ENCODE measurements around the gene MORN4.
"Not testable (repeated sequence)": the region's sequence is repeated elsewhere in the genome, so short reads cannot be mapped to it uniquely, and the experiment has no call there.

The MORN4 gene

DNA sequence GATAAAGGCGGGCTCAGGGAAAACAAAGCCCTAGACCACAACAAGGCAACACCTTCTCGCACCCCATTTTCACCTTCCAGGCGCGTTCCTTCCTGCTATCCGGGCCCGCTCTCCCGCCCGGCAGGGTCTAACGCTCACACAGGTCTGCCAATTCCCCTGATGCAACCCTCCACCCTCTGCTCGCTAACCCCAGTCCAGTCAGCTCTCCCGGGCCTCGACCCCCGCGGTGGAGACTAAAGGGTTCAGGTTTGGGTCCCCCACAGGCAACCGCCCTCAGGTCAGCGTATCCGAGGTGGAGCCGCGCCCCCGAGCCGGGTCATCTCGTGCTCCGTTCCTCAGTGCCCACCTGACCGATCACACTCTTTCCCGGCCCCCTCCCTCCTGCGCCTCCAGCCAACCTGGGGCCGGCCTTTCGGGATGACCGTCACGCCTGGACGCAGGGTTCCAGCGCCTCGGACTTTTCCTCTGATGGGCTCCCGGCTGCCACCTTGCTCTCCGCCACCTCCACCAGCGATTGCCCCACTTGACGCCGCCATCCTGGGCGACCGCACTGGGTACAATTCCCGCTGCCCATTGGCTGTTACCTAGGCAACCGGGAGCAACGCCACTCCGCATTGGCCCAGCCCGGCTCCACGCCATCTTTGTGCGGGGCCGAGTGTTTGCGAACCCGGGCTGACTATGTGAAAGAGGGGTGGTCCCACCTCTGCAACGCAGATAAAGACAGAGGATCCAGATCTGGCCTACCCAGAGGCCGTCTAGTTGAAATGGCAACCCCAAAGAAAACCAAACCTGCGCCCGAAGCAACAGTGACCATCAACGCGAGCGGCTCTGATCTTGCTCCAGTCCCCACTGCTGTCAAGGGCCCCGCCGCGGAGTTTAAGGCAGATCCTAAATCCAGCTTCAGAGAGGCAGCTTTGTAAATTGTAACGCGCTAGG lies at the start of gene MORN4:
MORN4 (minus strand) TSS at position 552 of the 936 bp plus-strand sequence. CDS start 13,847 bp downstream, outside the sequence.
- DNase-seq: peak; percentile 95
- in situ Hi-C loops (cut with HindIII; ENCODE audit: low pct_ligation_motif_present, low pct_unique_long_range_greater_than_20kb, low sequenced_read_pairs): no loop called here

DNA sequence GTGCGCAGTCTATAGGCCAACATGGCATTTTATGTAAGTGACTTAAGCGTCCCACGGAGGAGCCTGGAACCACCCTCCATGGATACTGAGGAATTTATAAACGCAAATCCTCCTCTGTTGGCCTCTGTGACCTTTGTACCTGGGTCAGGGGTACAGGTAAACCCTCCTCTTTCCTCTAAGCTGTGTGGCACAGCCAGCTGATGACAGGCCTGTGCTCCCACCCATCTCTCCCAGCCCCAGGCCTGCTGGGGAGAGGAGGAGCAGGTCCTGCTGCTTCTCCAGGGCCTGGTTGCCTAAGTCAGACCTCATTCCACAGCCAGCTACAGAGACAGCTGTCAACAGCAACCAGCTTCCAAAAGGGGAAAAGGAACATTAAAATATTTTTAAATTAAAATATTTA lies 48.7 kb upstream of the MORN4 start:
- DNase-seq: no peak
- in situ Hi-C loops (cut with HindIII; ENCODE audit: low pct_ligation_motif_present, low pct_unique_long_range_greater_than_20kb, low sequenced_read_pairs): no loop called here

DNA sequence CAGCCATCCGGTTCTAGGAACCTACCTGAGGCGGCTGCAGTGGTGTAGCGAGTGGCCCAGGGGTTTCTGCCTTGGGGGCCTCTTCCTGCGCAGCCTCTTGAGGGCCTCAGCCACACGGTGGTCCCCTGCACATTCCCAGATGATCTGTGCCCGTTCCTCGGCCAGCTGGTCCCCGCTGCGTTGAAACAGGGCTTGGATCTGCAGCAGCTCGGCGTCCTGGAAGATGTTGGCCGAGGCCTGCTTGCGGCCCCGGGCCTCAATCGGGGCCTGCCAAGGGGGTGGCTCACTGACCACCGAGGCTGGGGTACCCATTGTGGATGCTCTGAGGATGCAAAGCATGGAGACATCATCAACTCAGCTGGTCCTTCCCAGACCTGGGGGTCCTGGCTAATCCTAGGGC lies 46.3 kb upstream of the MORN4 start:
- in situ Hi-C loops (cut with HindIII; ENCODE audit: low pct_ligation_motif_present, low pct_unique_long_range_greater_than_20kb, low sequenced_read_pairs): no loop called here
- DNase-seq: no peak

DNA sequence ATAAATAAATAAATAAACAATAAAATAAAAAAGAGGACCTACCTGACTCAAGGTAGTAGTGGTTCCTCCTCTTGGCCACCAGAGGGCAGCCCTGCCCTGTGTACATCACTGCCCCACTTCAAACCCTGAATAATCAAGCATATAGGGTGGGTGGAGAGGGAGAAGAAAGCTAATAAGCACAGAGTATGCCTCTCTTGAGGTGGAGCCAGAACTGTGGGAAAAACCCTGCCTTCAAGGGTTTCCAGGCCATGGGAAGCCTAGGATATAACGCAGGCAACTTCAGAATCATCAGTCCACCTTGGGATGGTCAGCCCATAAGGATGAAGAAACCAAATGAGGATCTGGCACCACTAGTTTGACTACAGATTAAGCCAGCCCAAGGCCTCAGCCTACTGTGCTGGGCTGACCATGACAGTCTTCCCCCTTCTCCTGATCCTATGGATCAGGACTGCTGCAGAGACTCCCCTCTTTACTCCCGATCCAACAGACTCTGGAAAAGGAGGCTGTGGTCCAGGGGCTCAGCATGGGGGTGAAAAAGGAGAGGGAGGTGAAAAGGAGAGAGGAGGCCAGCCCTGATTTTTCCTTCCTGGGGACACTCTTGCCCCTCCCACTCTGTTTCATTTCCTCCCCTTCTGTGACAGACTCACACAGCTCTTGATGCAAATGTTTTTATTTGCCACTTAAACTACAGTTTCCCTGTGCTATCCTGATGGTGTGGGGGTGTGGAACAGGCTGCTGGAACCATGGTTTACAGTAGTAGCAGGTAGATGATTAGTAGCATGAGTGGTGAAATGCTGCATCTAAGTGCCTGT lies 43.7 kb upstream of the MORN4 start:
- DNase-seq: peak; percentile 55
- in situ Hi-C loops (cut with HindIII; ENCODE audit: low pct_ligation_motif_present, low pct_unique_long_range_greater_than_20kb, low sequenced_read_pairs): no loop called here

DNA sequence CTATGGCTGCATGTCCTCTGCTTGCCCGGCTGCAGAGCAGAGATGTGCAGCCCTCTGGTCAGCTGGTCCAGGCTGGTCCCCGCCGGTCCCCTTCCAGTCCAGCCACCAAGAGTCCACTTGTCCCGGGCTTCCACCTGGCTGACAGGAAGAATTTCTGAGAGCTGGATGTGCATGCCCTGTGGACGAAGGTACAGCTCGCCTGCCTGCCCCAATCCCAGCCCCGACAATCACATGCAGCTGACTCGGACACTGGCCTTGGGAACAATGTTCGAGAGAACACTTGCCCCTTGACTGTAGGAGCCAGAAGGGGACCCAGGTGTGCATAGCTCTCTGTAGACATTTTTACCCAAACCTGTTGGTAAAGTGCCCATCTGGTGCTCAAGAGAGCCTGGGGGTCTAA lies 41.9 kb upstream of the MORN4 start:
- in situ Hi-C loops (cut with HindIII; ENCODE audit: low pct_ligation_motif_present, low pct_unique_long_range_greater_than_20kb, low sequenced_read_pairs): no loop called here
- no peak for DNase-seq

DNA sequence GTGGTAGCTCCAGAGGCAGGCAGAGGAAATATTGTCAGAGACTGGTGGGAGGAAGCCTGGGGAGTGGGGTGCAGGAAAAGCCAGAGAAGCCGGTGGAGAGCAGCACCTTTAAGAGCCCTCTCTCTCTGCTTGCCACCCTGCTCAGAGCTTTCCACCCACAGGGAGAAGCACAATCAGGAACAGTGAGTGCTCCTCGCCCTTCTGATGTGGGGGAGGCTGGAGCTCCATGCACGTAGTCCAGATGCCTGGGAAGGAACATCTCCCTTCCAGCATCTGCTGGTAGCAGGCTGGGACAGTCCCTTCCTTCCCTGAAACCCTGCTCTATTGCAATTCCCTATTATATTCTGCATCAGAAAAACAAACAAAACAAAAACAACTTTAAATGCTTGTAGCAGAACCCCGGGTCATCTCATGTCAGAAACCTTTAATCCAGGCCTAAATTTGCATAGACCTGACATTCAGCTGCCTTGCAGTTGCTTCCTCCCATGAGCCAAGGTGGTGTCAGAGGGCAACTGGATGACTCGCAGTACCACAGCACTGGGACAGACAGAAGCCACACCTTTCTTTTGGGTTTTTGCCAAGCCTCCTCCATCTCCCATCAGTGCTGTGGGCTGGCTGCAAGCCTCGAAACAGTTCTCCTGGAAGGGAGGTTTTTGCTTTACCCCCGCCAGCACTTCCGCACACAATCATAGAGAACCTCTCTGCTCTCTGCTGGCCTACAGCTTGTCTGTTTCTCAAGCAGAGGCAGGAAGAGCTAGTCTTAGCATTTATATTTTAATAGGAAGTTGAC lies 40.6 kb upstream of the MORN4 start:
- in situ Hi-C loops (cut with HindIII; ENCODE audit: low pct_ligation_motif_present, low pct_unique_long_range_greater_than_20kb, low sequenced_read_pairs): no loop called here
- peak; percentile 86 for DNase-seq

DNA sequence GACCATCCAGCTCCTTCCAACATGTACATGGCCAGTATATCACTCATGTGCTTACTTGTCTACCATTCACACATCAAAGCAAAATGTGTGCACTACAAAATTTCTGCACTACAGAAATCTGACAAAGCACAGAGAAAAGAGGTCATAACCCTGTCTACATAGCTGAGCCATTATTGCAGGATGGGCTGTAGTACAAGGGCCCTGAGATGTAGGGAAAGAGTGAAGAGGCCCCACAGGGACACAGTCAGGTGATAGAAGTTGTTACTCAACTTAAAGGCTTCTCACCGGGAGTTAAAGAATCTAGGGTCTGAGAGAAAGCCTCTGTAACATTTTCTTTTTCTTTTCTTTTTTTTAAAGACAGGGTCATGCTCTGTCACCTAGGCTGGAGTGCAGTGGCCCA lies 36.3 kb upstream of the MORN4 start:
- in situ Hi-C loops (cut with HindIII; ENCODE audit: low pct_ligation_motif_present, low pct_unique_long_range_greater_than_20kb, low sequenced_read_pairs): no loop called here
- DNase-seq: no peak

DNA sequence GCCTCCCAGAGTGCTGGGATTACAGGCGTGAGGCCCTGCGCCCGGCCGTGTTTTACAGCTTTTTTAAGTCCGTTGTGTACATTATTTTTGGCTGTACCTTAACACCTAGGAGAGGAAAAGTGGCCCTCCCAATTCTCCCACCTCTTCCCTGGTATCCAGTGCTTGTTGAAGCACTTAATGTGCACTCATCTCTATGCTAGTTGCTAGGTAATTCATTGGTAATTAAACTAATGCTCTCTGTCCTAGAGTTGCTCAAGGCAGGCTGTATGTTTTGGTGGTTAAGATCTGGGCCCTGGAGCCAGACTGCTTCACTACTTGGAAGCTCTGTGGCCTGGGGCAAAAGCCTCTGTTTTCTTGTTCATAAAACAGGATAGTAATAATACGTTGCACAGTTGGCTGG lies 34.2 kb upstream of the MORN4 start:
- in situ Hi-C loops (cut with HindIII; ENCODE audit: low pct_ligation_motif_present, low pct_unique_long_range_greater_than_20kb, low sequenced_read_pairs): no loop called here
- no peak for DNase-seq

DNA sequence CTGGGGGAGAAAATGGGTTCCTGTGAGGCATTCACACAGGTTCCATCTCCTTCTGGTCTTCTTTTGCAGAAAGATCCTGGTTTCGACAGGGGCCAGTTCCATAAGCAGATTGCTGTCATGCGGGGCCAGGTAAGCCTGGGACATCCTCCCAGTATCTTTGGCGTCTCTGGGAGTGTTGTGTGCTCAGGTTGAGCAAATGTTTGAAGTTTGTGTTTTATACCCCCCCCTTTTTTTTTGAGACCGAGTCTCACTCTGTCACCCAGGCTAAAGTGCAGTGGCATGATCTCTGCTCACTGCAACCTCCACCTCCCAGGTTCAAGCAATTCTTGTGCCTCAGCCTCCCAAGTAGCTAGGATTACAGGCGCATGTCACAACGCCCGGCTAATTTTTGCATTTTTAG lies 33.7 kb upstream of the MORN4 start:
- DNase-seq: no peak
- in situ Hi-C loops (cut with HindIII; ENCODE audit: low pct_ligation_motif_present, low pct_unique_long_range_greater_than_20kb, low sequenced_read_pairs): no loop called here

DNA sequence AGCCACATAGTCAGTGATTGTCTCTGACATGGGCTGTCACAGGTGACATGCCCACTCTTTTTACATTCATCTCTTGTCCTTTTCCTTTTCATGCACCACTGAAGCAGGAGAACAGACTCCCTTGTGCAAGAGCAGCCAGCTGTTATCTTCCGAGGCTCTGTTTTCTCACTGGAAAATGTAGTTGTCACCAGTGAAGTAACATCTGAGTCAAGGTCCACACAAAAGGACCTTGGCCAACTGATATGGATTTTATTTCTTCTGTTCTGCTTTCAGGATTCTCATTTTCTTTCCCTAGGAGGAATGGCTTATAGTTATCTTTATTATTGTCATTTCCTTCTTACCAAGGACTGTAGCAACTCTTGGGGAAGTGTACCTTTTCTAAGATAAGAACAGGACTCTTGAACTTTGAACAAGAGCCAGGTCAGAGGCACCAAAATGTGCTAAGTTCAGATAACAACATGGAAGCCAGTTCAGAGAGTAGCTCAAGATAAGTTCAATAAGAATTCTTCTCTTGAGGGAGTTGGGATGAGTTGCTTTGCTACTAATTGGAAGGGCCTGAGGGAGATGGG lies 31.1 kb upstream of the MORN4 start:
- DNase-seq: no peak

DNA sequence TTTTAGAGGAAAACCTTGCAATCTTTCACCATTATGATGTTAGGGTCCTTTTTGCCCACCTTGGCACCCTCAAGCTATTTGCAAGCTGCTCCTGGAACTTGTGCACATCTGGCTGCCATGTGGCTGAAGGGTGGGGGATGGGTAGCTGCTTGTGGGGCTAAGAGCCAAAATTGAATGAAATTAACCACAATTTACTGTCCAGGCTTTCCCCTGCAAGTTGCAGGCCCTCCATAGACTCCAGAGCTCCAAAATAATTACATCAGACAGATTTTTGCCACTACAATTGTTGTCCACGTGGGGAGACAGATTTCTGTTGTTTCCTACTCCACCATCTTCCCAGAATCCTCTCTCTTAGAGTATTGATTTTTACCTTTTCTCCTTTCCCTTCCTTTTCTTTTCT lies 26.3 kb upstream of the MORN4 start:
- no peak for DNase-seq
- in situ Hi-C loops (cut with HindIII; ENCODE audit: low pct_ligation_motif_present, low pct_unique_long_range_greater_than_20kb, low sequenced_read_pairs): no loop called here

More for the DNA sequence above, 31.1 kb upstream of the MORN4 start:
- in situ Hi-C loops (cut with HindIII; ENCODE audit: low pct_ligation_motif_present, low pct_unique_long_range_greater_than_20kb, low sequenced_read_pairs): no loop called here

DNA sequence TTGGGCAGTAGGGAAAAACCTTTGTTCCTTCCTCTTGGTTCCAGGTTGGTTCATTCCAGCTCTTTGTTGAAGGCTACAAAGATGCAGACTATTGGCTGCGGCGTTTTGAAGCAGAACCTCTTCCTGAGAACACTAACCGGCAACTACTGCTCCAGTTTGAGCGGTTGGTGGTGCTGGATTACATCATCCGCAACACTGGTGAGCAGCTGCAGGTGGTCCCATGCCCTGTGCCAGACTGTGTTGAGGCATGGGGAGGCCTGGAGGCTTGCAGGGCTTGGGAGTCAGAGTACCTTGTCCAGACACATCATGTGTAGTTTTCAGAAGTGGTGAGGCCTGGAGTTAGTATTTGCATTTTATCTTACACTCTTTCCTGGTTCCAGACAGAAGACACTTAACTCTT lies 23.5 kb upstream of the MORN4 start:
- in situ Hi-C loops (cut with HindIII; ENCODE audit: low pct_ligation_motif_present, low pct_unique_long_range_greater_than_20kb, low sequenced_read_pairs): no loop called here
- no peak for DNase-seq

DNA sequence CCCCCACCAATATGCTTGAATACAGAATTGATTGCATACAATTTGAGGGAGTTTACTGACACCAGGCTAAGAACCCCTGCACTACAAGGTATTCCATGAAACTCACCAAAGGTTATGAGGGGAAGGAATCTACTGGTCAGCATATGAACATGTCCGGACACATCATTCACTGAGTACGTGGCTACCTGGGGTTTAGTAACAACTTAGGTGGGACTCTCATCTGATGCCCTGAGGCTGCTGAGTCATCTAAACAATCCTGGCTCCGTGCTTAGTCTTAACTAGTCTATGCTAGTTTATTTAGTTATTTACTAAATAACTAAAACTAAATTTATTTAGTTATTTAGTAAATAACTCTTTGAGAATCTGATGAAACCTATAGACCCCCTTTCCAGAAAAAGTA lies 18.5 kb upstream of the MORN4 start:
- in situ Hi-C loops (cut with HindIII; ENCODE audit: low pct_ligation_motif_present, low pct_unique_long_range_greater_than_20kb, low sequenced_read_pairs): no loop called here
- DNase-seq: no peak

DNA sequence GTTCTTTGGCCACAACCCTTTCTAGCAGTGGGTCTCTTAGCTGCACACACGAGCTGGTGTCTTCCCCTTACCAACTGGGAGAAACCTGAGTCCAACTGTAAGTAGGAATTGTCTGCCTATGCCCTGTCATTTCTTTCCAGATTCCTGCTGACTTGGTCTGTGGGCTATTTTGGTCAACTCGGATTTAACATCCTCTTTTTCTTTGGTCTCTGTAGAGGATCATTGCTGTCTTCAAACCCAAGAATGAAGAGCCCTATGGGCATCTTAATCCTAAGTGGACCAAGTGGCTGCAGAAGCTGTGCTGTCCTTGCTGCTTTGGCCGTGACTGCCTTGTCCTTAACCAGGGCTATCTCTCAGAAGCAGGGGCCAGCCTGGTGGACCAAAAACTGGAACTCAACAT lies 17.4 kb upstream of the MORN4 start:
- no peak for DNase-seq
- in situ Hi-C loops (cut with HindIII; ENCODE audit: low pct_ligation_motif_present, low pct_unique_long_range_greater_than_20kb, low sequenced_read_pairs): no loop called here

DNA sequence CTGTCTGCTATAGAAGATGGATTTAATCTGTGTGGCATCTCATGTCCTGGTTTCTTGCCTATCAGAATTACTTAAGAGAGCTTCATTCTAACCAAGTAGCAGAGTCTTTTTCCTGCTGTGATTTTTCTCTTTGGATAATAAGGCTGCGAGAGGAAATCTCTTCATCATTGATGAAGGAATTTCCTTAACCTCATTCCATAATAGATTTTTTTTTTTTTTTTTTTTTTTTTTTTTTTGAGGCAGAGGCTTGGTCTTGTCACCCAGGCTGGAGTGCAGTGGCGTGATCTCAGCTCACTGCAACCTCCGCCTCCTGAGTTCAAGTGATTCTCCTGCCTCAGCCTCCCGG lies 16.1 kb upstream of the MORN4 start:
- DNase-seq; in situ Hi-C loops (cut with HindIII; ENCODE audit: low pct_ligation_motif_present, low pct_unique_long_range_greater_than_20kb, low sequenced_read_pairs): not testable (repeated sequence)

DNA sequence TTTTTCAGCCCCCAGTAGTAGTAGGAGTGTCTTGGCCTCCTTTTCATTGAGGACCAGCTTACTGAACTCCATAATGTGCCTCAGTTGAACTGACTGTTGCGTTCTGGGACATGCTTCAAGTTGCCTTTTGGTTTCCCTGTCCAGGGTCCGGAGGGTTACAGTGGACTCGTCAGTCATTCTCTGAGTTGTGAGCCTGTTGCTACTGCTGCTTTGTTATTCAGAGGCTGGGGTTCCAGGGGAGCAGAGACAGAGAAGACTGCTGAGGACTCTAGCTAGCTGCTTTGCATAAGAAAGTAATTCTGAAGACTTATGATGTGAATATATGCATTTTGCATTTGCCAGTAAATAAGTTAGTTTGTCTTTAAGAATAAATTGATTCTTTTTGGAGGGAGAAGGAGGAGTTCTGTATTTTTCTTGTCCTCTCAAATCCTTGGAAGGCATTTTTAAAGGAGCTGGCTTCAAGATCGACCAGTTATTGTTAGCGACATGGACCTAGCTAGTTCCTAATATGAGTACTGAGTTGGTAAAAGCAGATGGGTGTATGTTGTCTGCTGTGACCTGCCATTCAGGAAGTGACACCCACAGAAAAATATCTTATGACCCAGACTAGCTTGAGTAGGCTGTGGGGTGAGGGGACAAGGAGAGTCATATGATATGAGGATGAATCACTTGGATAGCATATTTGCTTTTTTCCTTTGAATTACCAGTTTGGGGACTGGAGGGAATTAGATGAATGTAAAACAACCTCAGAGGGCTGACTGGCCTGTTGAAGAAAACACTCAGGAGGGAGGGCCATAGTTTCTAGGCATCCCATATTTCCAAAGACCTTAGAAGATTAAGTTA lies 15.5 kb upstream of the MORN4 start:
- peak; percentile 78 for DNase-seq
- in situ Hi-C loops (cut with HindIII; ENCODE audit: low pct_ligation_motif_present, low pct_unique_long_range_greater_than_20kb, low sequenced_read_pairs): no loop called here

DNA sequence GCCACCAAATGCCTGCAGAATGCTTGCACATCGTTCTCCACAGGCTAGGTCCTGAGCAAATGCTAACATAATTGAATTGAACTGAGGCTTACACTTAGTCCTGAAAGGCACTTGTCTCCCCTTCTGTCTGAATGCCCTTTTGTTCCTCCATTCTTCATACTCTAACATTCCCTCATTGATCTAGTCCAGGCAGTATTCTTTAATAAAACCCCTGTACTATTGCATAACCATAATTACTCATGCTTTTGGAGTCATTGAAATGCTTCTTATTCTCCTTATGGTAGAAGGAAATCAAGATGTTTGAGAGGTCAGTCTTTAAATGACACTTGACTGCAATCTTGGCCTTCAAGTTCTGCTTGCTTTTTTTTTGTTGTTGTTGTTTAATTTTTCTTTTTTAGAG lies 14.3 kb upstream of the MORN4 start:
- in situ Hi-C loops (cut with HindIII; ENCODE audit: low pct_ligation_motif_present, low pct_unique_long_range_greater_than_20kb, low sequenced_read_pairs): no loop called here
- DNase-seq: peak; percentile 25

DNA sequence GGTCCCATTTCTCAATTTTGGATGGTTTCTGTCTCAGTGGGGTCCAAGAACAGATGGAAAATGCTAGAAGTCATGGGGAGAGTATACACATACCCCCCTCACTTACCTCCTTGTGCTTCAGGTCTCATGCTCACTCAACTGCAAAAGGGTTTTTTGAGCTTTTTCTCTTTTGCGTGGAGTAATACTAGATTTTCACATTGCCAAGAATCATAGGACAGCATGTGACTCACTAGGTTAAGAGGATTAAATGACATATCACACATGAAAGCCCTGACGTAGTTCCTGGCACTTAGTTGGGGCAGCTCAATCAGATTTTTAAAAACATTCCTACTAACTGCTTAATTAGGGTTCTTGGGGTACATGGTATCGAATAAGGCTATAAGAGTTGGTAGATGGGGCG lies 11.6 kb upstream of the MORN4 start:
- in situ Hi-C loops (cut with HindIII; ENCODE audit: low pct_ligation_motif_present, low pct_unique_long_range_greater_than_20kb, low sequenced_read_pairs): no loop called here
- no peak for DNase-seq
